Transverse colon (tissue), 4 donors: Measurements from ENCODE around the gene AGTR1. TPM values are rescaled to one million over a fixed set of nuclear protein-coding genes. Genes with fewer than 3 reads are reported as not detected.

Experiments
- DNase-seq: peaks from one replicate; pipeline ENCODE4 v3.0.0-alpha.2; 2019
- H3K27ac ChIP-seq, 4 donors: fragments of 200-600 bp; sonication (generic); 2 replicates each; pipeline ENCODE4 v1.5.1; 2016 to 2018; ENCODE audit warnings: inconsistent platforms in 4 of 4
- H3K27me3 ChIP-seq: fragments of 200-600 bp; sonication (generic); 2 replicates; pipeline ENCODE4 v1.5.1; 2017; ENCODE audit warnings: inconsistent platforms
- H3K36me3 ChIP-seq, 4 donors: fragments of 200-600 bp; sonication (generic); 2 replicates each; pipeline ENCODE4 v1.5.1; 2017 to 2019; ENCODE audit warnings: inconsistent platforms in 4 of 4
- H3K4me1 ChIP-seq, 4 donors: fragments of 200-600 bp; sonication (generic); 2 replicates each; pipeline ENCODE4 v1.5.1; 2017 to 2020; ENCODE audit warnings: inconsistent platforms in 4 of 4
- H3K4me3 ChIP-seq, 4 donors: fragments of 200-600 bp; sonication (generic); 1 replicate in 1 of 4; 2 replicates in 3 of 4; pipeline versions ENCODE4 v1.5.1 to v1.6.1; 2017 to 2019; ENCODE audit warnings: inconsistent platforms in 4 of 4
- H3K9me3 ChIP-seq, 2 donors: fragments of 200-600 bp; sonication (generic); 2 replicates each; pipeline ENCODE4 v1.5.1; 2017 to 2019; ENCODE audit warnings: inconsistent platforms in 2 of 2
- CTCF ChIP-seq, 5 experiments: fragments of 200-600 bp in 3 of 5; fragments of 450-650 bp in 2 of 5; sonication (generic) in 3 of 5; IDR thresholded peaks; 1 replicate in 2 of 5; 2 replicates in 3 of 5; pipeline ENCODE4 v1.5.1; 2016 to 2017; ENCODE audit warnings: antibody characterized with exemption in 5 of 5, inconsistent platforms in 3 of 5, mild to moderate bottlenecking in 2 of 5, moderate library complexity in 1 of 5
- EP300 ChIP-seq: sonication (generic); formaldehyde crosslinking; IDR thresholded peaks from one replicate; pipeline ENCODE4 v1.6.1; 2017; ENCODE audit warnings: antibody characterized with exemption, low read depth
- POLR2A ChIP-seq: fragments of 450-650 bp; IDR thresholded peaks from one replicate; pipeline ENCODE4 v1.6.1; 2016; ENCODE audit warnings: antibody characterized with exemption, mild to moderate bottlenecking, moderate library complexity
- POLR2AphosphoS5 ChIP-seq, 3 donors: sonication (generic); formaldehyde crosslinking; IDR thresholded peaks; one replicate each; pipeline ENCODE4 v1.6.1; 2016; ENCODE audit warnings: antibody characterized with exemption in 3 of 3
- WGBS, 2 donors: methylation state at CpG; one replicate each; pipeline ENCODE4 v1.1.5; 2018; ENCODE audit warnings: low coverage in 1 of 2; 5-methylcytosine and 5-hydroxymethylcytosine counted together
- in situ Hi-C, 4 donors: fragments of 200-750 bp; cut with MboI; loops; one replicate each; pipeline versions ENCODE4 v1.15.0 to v1.15.1; 2017; ENCODE audit warnings: low sequenced_read_pairs in 3 of 4, low pct_ligation_motif_present in 1 of 4, low pct_unique_long_range_greater_than_20kb in 1 of 4
- intact Hi-C: fragments of 100-400 bp; cut with DNase I; formaldehyde crosslinking; loops from one replicate; pipeline ENCODE4 v1.15.1; 2023; ENCODE audit warnings: low total_unique reads
- total RNA-seq, 4 donors: library from RNA; depleted of rRNA; stranded (reverse); fragments of >200 nt; gene quantifications; one replicate each; pipeline ENCODE4 v1.1.0, GENCODE V29; 2016

The AGTR1 gene
- total RNA-seq, 4 donors from 2014 or later, result 1.8 to 10.2 (median 8.2) TPM

GRCh38 chr3:148736086-148736485, 38.4 kb downstream of the AGTR1 start:
- Histone ChIP-seq H3K9me3 (no peaks in the 10 kb centered on the region), H3K27me3 (no peaks in the 10 kb centered on the region), H3K4me3 (no peak overlapping the region), H3K36me3 (no peaks in the 10 kb centered on the region), H3K27ac (no peak overlapping the region), H3K4me1 (peaks cover 0 to 3% (median 0%) of the 10 kb centered on the region in 4 donors)
- no peak for TF ChIP-seq EP300
- no peak for TF ChIP-seq CTCF (IDR thresholded peaks at IDR 0.05)
- TF ChIP-seq POLR2A, result no peak
- TF ChIP-seq POLR2AphosphoS5 (IDR thresholded peaks at IDR 0.05), result no peak
- intact Hi-C loops, result loop anchor here (10.0 kb wide), 1 partner anchor 199 kb away; no protein-coding TSS in a partner anchor
- in situ Hi-C loops, result no loop called here
- DNase-seq, result no peak
- 54 to 71% methylated on average over 3 of the region's 3 CpGs for WGBS, 2 donors

GRCh38 chr3:148737104-148737530, 39.4 kb downstream of the AGTR1 start:
- no peak overlapping the region for H3K4me3 ChIP-seq
- H3K4me1 ChIP-seq, result peaks cover 0 to 3% (median 0%) of the 10 kb centered on the region in 4 donors
- intact Hi-C loops, result loop anchor here (10.0 kb wide), 1 partner anchor 198 kb away; no protein-coding TSS in a partner anchor
- in situ Hi-C loops, result no loop called here
- H3K9me3 ChIP-seq, result no peaks in the 10 kb centered on the region
- WGBS, 2 donors, result 58% methylated on average over 2 of the region's 2 CpGs; no CpG with 5 or more reads in 1 of the 2 donors
- H3K27me3 ChIP-seq, result no peaks in the 10 kb centered on the region
- H3K36me3 ChIP-seq, result no peaks in the 10 kb centered on the region
- DNase-seq, result no peak
- H3K27ac ChIP-seq, result no peak overlapping the region
- TF ChIP-seq POLR2AphosphoS5 (IDR thresholded peaks at IDR 0.05), result no peak
- no peak for TF ChIP-seq EP300
- no peak for TF ChIP-seq CTCF (IDR thresholded peaks at IDR 0.05)
- no peak for TF ChIP-seq POLR2A

- Histone ChIP-seq H3K27me3 (no peaks in the 10 kb centered on the region), H3K27ac (no peak overlapping the region), H3K9me3 (no peaks in the 10 kb centered on the region), H3K4me3 (no peak overlapping the region), H3K4me1 (peaks cover 0 to 3% (median 0%) of the 10 kb centered on the region in 4 donors), H3K36me3 (no peaks in the 10 kb centered on the region)
- TF ChIP-seq CTCF (IDR thresholded peaks at IDR 0.05), result no peak
- no peak for TF ChIP-seq POLR2A
- no peak for TF ChIP-seq EP300
- TF ChIP-seq POLR2AphosphoS5 (IDR thresholded peaks at IDR 0.05), result no peak
- in situ Hi-C loops, result no loop called here
- intact Hi-C loops, result loop anchor here (10.0 kb wide), 1 partner anchor 195 kb away; no protein-coding TSS in a partner anchor
- 75 to 78% methylated on average over 1 of the region's 1 CpG for WGBS, 2 donors
- no peak for DNase-seq
Observed at GRCh38 chr3:148739720-148740119, 42.0 kb downstream of the AGTR1 start.

- intact Hi-C loops, result no loop called here
- Histone ChIP-seq H3K4me1 (peaks cover 0 to 3% (median 0%) of the 10 kb centered on the region in 4 donors), H3K4me3 (no peak overlapping the region), H3K27me3 (no peaks in the 10 kb centered on the region), H3K9me3 (no peaks in the 10 kb centered on the region), H3K27ac (no peak overlapping the region), H3K36me3 (no peaks in the 10 kb centered on the region)
- no peak for TF ChIP-seq EP300
- TF ChIP-seq CTCF (IDR thresholded peaks at IDR 0.05), result no peak
- no peak for TF ChIP-seq POLR2AphosphoS5 (IDR thresholded peaks at IDR 0.05)
- no peak for TF ChIP-seq POLR2A
- WGBS, 2 donors, result 76 to 90% methylated on average over 2 of the region's 2 CpGs
- DNase-seq, result no peak
- in situ Hi-C loops, result no loop called here
Observed at GRCh38 chr3:148740291-148740690, 42.6 kb downstream of the AGTR1 start.
